Ishikawa (cell line): ENCODE measurements around the gene WDFY2.

ENCODE experiments used
- CEBPB ChIP-seq: IDR thresholded peaks from 2 replicates; pipeline ENCODE4 v1.6.1; 2012
- MAX ChIP-seq: IDR thresholded peaks from 2 replicates; pipeline ENCODE4 v1.6.1; 2012

GRCh38 chr13:51739027-51739764 is 154.9 kb downstream of the WDFY2 start:
- TF ChIP-seq MAX (no peak), CEBPB (no peak)
